ENCODE data around the gene BCR. TPM values are rescaled to one million over a fixed set of nuclear protein-coding genes. Genes with fewer than 3 reads are reported as not detected.

BCR gene
- total and polyA plus RNA-seq, 2 donors (not counting 1 experiment from before 2014, with no cell fraction given), result 30.2 to 46.4 TPM

DNA sequence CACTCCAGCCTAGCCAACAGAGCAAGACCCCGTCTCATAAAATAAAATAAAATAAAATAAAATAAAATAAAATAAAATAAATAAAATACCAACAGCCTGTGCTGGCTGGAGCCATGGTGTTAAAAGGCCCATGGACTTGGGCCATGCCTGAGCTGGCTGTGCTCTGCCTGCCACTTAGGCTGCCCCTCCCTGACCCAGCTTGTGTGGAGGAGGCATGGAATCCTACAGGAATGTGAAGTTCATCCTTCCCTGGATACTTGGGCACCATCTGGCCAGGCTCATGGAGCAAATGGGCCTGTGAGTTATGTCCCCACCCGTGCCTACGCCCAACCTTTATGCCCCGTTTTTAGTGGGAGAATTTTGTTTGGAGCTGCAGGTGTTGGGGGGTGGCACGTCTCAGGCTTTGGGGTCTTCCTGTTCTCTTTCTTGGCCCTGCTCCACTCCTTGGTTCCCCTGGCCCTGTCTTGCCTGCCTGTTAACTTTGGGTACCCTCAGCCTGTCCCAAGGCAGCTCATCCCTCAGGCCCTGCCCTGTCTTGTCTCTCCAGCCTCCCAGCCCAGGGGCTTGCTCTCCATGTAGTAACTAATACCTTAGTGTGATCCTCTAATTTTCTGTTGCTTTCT is 51.3 kb downstream of the BCR start:
- Histone ChIP-seq H3K27me3 (replicated peaks in 1 of 4; ENCODE audit: control extremely low read depth in 1 of 4, control insufficient read depth in 3 of 4, insufficient read depth in 4 of 4, low read length in 3 of 4) (peaks cover 0 to 3% (median 0%) of the 10 kb centered on the region in 4 experiments), H3K4me1 (ENCODE audit: control insufficient read depth in 2 of 2, insufficient read depth in 2 of 2, low read length in 2 of 2) (peaks cover 10 to 19% of the 10 kb centered on the region in 2 donors), H4K20me1 (ENCODE audit: control insufficient read depth, insufficient read depth, low read length, poor library complexity, severe bottlenecking) (peaks cover 52% of the 10 kb centered on the region), H3K9ac (ENCODE audit: low read length) (no peak overlapping the region), H2AFZ (ENCODE audit: insufficient read depth, low read depth, low read length, poor library complexity, severe bottlenecking) (no peak overlapping the region), H3K79me2 (ENCODE audit: control insufficient read depth, insufficient read depth, low read length) (peaks cover 98% of the 10 kb centered on the region), H3K9me3 (ENCODE audit: control extremely low read depth in 1 of 3, control insufficient read depth in 2 of 3, insufficient read depth in 1 of 3, low read length in 2 of 3) (peaks cover 0 to 23% (median 19%) of the 10 kb centered on the region in 3 donors), H3K27ac (ENCODE audit: low read length in 2 of 2) (no peak overlapping the region), H3K4me2 (replicated peaks; ENCODE audit: low read depth, low read length, poor library complexity, severe bottlenecking) (no peak overlapping the region), H3K4me3 (ENCODE audit: control extremely low read depth in 1 of 5, extremely low read depth in 1 of 5, insufficient read depth in 1 of 5, low read depth in 2 of 5, low read length in 4 of 5) (no peak overlapping the region), H3K36me3 (replicated peaks in 1 of 2; ENCODE audit: control extremely low read depth in 1 of 2, control insufficient read depth in 1 of 2, extremely low read depth in 1 of 2, insufficient read depth in 2 of 2, low read length in 1 of 2) (no peaks in the 10 kb centered on the region)
- ChIA-PET CTCF (no interaction called here), POLR2A (no interaction called here)
- Mint-ChIP-seq H3K4me3 (no peak overlapping the region), H3K27me3 (no peaks in the 10 kb centered on the region), H3K27ac (no peak overlapping the region), H3K4me1 (peaks cover 22% of the 10 kb centered on the region), H3K9me3 (ENCODE audit: insufficient read depth) (peaks cover 14% of the 10 kb centered on the region)
- intact Hi-C loops (cut with micrococcal nuclease), result no loop called here
- ATAC-seq (ENCODE audit: low read depth) (no peak), DNase-seq (no peak)
- TF ChIP-seq EZH2 (IDR thresholded peaks at IDR 0.05; ENCODE audit: borderline replicate concordance, insufficient read depth, low read depth, low read length, poor library complexity, severe bottlenecking), result no peak
- TF ChIP-seq, protein P1, sequence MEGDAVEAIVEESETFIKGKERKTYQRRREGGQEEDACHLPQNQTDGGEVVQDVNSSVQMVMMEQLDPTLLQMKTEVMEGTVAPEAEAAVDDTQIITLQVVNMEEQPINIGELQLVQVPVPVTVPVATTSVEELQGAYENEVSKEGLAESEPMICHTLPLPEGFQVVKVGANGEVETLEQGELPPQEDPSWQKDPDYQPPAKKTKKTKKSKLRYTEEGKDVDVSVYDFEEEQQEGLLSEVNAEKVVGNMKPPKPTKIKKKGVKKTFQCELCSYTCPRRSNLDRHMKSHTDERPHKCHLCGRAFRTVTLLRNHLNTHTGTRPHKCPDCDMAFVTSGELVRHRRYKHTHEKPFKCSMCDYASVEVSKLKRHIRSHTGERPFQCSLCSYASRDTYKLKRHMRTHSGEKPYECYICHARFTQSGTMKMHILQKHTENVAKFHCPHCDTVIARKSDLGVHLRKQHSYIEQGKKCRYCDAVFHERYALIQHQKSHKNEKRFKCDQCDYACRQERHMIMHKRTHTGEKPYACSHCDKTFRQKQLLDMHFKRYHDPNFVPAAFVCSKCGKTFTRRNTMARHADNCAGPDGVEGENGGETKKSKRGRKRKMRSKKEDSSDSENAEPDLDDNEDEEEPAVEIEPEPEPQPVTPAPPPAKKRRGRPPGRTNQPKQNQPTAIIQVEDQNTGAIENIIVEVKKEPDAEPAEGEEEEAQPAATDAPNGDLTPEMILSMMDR (IDR thresholded peaks at IDR 0.05), result no peak
- WGBS (ENCODE audit: insufficient coverage), result 80% methylated on average over 1 of the region's 5 CpGs

DNA sequence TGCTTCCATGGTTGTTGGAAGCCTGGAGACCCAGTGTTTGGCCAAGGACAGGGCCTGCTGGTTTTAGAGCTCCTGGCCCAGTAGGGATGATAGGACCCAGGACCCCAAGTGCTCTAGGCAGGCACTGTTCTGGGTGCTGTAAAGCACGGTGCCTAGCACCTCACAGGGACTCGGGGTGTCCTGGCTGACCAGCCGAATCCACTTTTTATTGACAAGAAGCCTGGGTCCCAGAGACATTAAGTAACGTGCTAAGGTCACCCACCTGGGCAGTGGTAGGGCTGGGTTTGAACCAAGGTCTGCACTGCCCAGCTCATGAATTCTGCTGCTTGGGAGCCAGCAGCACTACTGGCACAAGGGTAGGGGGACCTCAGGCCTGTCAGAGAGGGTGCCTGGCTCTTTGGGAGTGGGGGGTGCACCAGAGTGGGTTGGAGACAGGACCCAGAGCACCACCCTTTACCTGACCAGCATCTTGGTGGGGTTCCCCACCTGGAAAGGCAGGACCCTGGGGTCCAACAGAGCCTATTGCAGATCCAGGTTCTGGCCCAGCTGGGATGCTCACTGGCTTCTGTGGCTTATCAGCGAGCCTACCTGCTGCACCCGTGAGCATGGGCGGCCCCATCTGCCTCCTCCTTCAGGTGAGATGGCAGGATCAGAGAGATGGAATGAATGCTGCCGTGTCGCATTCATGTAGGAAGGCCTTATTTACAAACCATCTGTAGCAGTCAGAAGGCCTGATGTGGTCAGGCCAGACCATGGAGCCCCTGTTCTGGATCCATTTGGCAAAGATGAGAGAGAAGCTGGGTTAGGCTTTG is 52.0 kb downstream of the BCR start:
- Mint-ChIP-seq H3K27me3 (no peaks in the 10 kb centered on the region), H3K27ac (no peak overlapping the region)

More for the DNA sequence above, 52.0 kb downstream of the BCR start:
- Histone ChIP-seq H3K27ac (ENCODE audit: low read length in 2 of 2) (no peak overlapping the region), H3K79me2 (ENCODE audit: control insufficient read depth, insufficient read depth, low read length) (peaks cover 95% of the 10 kb centered on the region), H2AFZ (ENCODE audit: insufficient read depth, low read depth, low read length, poor library complexity, severe bottlenecking) (no peak overlapping the region), H3K27me3 (replicated peaks in 1 of 4; ENCODE audit: control extremely low read depth in 1 of 4, control insufficient read depth in 3 of 4, insufficient read depth in 4 of 4, low read length in 3 of 4) (peaks cover 0 to 3% (median 0%) of the 10 kb centered on the region in 4 experiments), H3K4me3 (ENCODE audit: control extremely low read depth in 1 of 5, extremely low read depth in 1 of 5, insufficient read depth in 1 of 5, low read depth in 2 of 5, low read length in 4 of 5) (no peak overlapping the region), H3K36me3 (replicated peaks in 1 of 2; ENCODE audit: control extremely low read depth in 1 of 2, control insufficient read depth in 1 of 2, extremely low read depth in 1 of 2, insufficient read depth in 2 of 2, low read length in 1 of 2) (no peaks in the 10 kb centered on the region), H3K4me2 (replicated peaks; ENCODE audit: low read depth, low read length, poor library complexity, severe bottlenecking) (no peak overlapping the region), H3K9me3 (ENCODE audit: control extremely low read depth in 1 of 3, control insufficient read depth in 2 of 3, insufficient read depth in 1 of 3, low read length in 2 of 3) (peaks cover 0 to 23% (median 16%) of the 10 kb centered on the region in 3 donors), H4K20me1 (ENCODE audit: control insufficient read depth, insufficient read depth, low read length, poor library complexity, severe bottlenecking) (peaks cover 52% of the 10 kb centered on the region), H3K9ac (ENCODE audit: low read length) (no peak overlapping the region), H3K4me1 (ENCODE audit: control insufficient read depth in 2 of 2, insufficient read depth in 2 of 2, low read length in 2 of 2) (peaks cover 10 to 19% of the 10 kb centered on the region in 2 donors)
- 98% methylated on average over 9 of the region's 9 CpGs for WGBS (ENCODE audit: insufficient coverage)
- Mint-ChIP-seq H3K9me3 (ENCODE audit: insufficient read depth) (peaks cover 12% of the 10 kb centered on the region), H3K4me1 (peaks cover 22% of the 10 kb centered on the region), H3K4me3 (no peak overlapping the region)
- TF ChIP-seq, protein P1 (IDR thresholded peaks at IDR 0.05), result no peak
- TF ChIP-seq EZH2 (IDR thresholded peaks at IDR 0.05; ENCODE audit: borderline replicate concordance, insufficient read depth, low read depth, low read length, poor library complexity, severe bottlenecking), result no peak
- ChIA-PET POLR2A (no interaction called here), CTCF (interaction anchor here (1.9 kb wide), 1 partner anchor 10 kb away, joined by 4 read pairs; no protein-coding TSS in a partner anchor)
- ATAC-seq (ENCODE audit: low read depth) (no peak), DNase-seq (no peak)
- intact Hi-C loops (cut with micrococcal nuclease), result no loop called here

Data from B cell (primary cell).